Mucosa of rectum (tissue), 2 donors: ENCODE measurements around the gene FOXN3.

Experiments used
- H3K27ac ChIP-seq, 2 donors: one replicate each; pipeline ENCODE4 v1.7.0; 2013; ENCODE audit warnings: inconsistent platforms in 2 of 2, low read depth in 2 of 2, low read length in 2 of 2
- H3K27me3 ChIP-seq, 2 donors: one replicate each; pipeline ENCODE4 v1.7.0; 2013; ENCODE audit warnings: low read length in 2 of 2; ENCODE audit not compliant: control insufficient read depth in 2 of 2, insufficient read depth in 2 of 2
- H3K36me3 ChIP-seq, 2 donors: one replicate each; pipeline ENCODE4 v1.7.0; 2013; ENCODE audit warnings: low read length in 2 of 2; ENCODE audit not compliant: control insufficient read depth in 2 of 2, insufficient read depth in 2 of 2
- H3K4me1 ChIP-seq, 2 donors: one replicate each; pipeline ENCODE4 v1.7.0; 2013; ENCODE audit warnings: low read length in 2 of 2, mild to moderate bottlenecking in 1 of 2; ENCODE audit not compliant: control insufficient read depth in 2 of 2, insufficient read depth in 2 of 2
- H3K4me3 ChIP-seq, 2 donors: one replicate each; pipeline ENCODE4 v1.7.0; 2013; ENCODE audit warnings: low read length in 2 of 2
- H3K9ac ChIP-seq, 2 donors: one replicate each; pipeline ENCODE4 v1.7.0; 2013; ENCODE audit warnings: low read length in 2 of 2, low read depth in 1 of 2, mild to moderate bottlenecking in 1 of 2
- H3K9me3 ChIP-seq, 2 donors: one replicate each; pipeline ENCODE4 v1.7.0; 2013; ENCODE audit warnings: low read length in 2 of 2; ENCODE audit not compliant: control insufficient read depth in 2 of 2
- donor health status: healthy.
- donor health status: Normal muscosa, but diverticular disease.

FOXN3 gene

DNA sequence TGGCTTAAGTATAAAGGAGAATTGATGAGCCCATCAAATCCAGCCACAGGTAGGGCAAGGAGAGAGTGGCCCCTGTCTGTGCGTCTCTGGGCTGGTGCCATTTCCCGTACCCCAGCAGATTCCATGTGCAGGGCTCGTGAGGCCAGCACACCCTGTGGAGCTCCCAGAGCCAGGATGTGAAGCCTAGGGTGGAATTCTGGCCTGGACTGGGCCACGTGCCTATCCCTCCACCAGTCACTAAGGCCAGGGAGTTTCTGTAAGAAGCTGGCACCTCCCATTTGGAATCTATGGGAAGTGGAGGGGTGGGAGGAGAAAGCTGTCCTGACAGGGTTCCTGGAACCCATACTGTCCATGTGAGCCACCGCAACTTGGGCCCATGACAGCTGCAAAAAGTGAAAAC, 148.5 kb downstream of the FOXN3 start:
- Histone ChIP-seq H3K27ac (no peak overlapping the region), H3K9ac (no peak overlapping the region), H3K4me3 (no peak overlapping the region), H3K36me3 (peaks cover 0 to 3% of the 10 kb centered on the region in 2 donors), H3K4me1 (peaks cover 2 to 4% of the 10 kb centered on the region in 2 donors), H3K27me3 (no peaks in the 10 kb centered on the region), H3K9me3 (no peaks in the 10 kb centered on the region)

DNA sequence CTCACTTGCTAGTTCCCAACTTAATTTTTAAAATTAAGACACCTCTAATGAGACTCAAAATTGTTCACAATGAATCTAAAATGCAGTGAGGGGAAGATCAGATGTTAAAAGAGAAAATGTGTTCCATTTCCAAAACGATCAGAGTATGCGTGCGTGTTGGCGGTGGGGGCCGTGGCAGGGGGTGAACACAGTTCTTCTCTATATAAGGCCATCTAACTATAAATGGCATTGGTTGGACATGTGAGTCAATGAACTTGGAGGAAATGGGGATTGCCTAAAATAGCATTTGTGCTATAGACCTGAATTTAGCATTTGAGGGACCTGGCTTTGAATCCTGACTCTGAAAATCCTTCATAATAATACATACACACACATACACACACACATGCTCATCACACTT, 149.4 kb downstream of the FOXN3 start:
- peaks cover 0 to 3% of the 10 kb centered on the region in 2 donors for H3K36me3 ChIP-seq
- H3K27me3 ChIP-seq = no peaks in the 10 kb centered on the region
- no peak overlapping the region for H3K9ac ChIP-seq
- peaks cover 2 to 4% of the 10 kb centered on the region in 2 donors for H3K4me1 ChIP-seq
- H3K27ac ChIP-seq = no peak overlapping the region
- no peaks in the 10 kb centered on the region for H3K9me3 ChIP-seq
- H3K4me3 ChIP-seq = no peak overlapping the region

DNA sequence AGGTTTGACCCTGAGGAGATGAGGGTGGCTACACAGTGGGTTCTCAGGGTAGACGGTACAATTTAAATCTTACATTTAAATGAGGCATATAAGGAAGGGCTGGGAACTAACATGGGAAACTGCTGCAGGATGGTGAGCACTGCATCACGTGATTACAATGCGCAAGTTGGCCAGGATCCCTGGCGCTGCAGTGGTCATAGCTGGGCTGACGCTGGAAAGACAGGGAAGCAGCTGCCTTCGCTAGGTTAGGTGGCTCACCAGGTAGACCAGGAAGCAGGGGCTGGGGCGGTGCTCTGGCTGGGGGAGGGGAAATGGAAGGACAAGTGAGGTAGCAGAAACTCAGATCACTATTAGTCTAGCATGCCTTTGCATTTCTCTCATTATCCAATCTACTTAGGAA, 149.9 kb downstream of the FOXN3 start:
- peaks cover 0 to 3% of the 10 kb centered on the region in 2 donors for H3K36me3 ChIP-seq
- H3K9ac ChIP-seq = no peak overlapping the region
- peaks cover 2 to 4% of the 10 kb centered on the region in 2 donors for H3K4me1 ChIP-seq
- H3K4me3 ChIP-seq = no peak overlapping the region
- no peak overlapping the region for H3K27ac ChIP-seq
- H3K9me3 ChIP-seq = no peaks in the 10 kb centered on the region
- no peaks in the 10 kb centered on the region for H3K27me3 ChIP-seq

DNA sequence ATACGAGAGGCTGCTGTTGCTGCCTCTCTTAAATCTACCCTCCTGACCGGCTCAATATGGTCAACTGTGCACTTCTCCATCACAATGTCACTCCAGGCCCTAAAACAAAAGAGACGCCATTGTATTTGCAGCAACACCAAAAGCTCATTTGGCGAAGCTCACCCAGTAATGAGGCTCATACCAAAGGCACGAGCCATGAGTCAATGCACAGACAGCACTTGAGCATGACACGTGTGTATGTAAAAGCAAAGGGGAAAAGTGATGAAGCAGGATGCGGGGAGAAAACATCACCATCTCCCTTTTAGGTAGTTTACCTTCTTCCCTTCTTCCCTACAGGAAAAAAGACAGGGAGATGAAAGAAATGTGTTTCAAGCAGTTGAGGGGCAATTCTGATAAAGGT, 150.3 kb downstream of the FOXN3 start:
- Histone ChIP-seq H3K9ac (no peak overlapping the region), H3K27ac (no peak overlapping the region), H3K27me3 (no peaks in the 10 kb centered on the region), H3K4me3 (no peak overlapping the region), H3K36me3 (peaks cover 0 to 3% of the 10 kb centered on the region in 2 donors), H3K4me1 (peaks cover 2 to 4% of the 10 kb centered on the region in 2 donors), H3K9me3 (no peaks in the 10 kb centered on the region)

DNA sequence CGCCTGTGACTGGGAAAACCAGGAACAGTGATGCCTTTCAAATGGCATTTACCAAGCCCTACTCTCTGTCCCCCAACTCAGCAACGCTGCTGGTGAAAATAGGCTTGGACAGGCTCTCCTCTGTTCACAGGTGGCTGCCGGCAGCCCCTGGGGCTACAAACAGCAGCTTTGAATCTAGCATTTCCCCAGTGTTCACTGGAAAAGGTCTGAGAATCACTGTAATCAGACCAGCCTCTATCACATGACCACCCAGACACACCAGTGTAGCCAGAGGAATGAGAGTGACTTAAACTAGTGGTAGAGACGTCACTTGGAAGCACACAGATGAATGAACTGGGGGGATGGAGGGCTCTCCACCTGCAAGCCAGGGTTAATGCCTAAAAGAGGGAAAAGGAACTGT, 151.8 kb downstream of the FOXN3 start:
- Histone ChIP-seq H3K27ac (no peak overlapping the region), H3K4me1 (no peaks in the 10 kb centered on the region), H3K9ac (no peak overlapping the region), H3K27me3 (no peaks in the 10 kb centered on the region), H3K9me3 (no peaks in the 10 kb centered on the region), H3K36me3 (peaks cover 0 to 3% of the 10 kb centered on the region in 2 donors), H3K4me3 (no peak overlapping the region)

DNA sequence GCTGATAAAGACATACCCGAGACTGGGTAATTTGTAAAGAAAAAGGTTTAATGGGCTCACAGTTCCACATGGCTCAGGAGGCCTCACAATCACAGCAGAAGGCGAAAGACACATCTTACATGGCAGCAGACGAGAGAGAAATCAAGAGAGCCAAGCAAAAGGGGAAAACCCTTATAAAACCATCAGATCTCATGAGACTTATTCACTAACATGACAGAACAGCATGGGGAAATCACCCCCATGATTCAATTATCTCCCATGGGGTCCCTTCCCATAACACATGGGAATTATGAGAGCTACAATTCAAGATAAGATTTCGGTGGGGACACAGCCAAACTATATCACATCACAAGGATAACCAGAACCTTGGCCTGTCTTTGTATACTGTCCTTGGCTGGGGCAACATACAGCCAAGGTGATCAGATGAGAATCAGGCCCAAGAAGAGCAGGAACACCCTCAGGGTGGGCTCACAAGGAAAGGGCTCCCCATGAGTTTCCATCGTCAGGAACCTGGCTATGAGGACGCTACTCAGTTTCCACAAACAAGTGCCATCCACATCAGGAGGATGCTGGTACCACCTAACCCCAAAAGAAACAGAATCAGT, 152.7 kb downstream of the FOXN3 start:
- no peaks in the 10 kb centered on the region for H3K4me1 ChIP-seq

DNA sequence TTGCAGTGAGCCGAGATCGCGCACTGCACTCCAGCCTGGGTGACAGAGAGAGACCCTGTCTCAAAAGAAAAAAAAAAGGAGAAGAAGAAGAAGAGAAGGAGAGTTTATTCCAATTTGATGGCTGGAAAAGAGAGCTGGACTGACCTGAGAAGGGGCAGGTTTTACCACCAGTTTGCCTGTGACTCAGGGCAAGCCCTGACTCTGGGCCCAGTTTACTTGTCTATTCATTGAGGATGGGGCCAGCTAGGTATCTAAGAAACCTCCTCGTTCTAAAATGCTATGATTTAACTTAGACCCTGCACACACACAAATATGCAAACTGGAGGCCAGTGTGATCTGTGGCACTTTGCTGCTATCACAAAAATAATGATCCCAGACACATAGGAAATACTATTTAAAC, 155.0 kb downstream of the FOXN3 start:
- Histone ChIP-seq H3K4me3 (no peak overlapping the region), H3K36me3 (peaks cover 0 to 3% of the 10 kb centered on the region in 2 donors), H3K9ac (no peak overlapping the region), H3K4me1 (no peaks in the 10 kb centered on the region), H3K27ac (no peak overlapping the region), H3K9me3 (no peaks in the 10 kb centered on the region), H3K27me3 (no peaks in the 10 kb centered on the region)

More for the DNA sequence above, 152.7 kb downstream of the FOXN3 start:
- no peaks in the 10 kb centered on the region for H3K27me3 ChIP-seq
- peaks cover 0 to 3% of the 10 kb centered on the region in 2 donors for H3K36me3 ChIP-seq
- H3K9me3 ChIP-seq = no peaks in the 10 kb centered on the region
- H3K4me3 ChIP-seq = no peak overlapping the region
- H3K9ac ChIP-seq = no peak overlapping the region
- no peak overlapping the region for H3K27ac ChIP-seq

DNA sequence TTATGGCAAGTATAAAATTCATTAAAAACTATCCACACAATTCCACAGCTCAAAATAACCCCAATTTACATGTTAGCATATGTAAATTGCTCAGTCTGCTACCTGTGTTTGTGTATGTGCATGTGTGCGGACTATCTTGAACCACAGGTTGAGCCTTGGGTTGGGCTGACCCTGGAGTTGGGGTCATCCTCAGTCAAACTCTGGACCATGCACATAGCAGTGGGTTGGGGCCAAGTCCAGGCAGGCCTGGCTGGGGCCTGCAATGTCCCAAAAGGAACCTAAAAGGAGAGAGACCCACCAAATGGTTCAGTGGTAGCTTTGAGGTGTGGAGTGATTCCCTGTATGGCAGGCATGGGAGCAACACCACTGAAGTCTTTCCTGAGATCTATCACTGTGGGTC, 156.1 kb downstream of the FOXN3 start:
- H3K36me3 ChIP-seq = no peaks in the 10 kb centered on the region
- H3K27ac ChIP-seq = no peak overlapping the region
- no peaks in the 10 kb centered on the region for H3K9me3 ChIP-seq
- no peak overlapping the region for H3K4me3 ChIP-seq
- H3K4me1 ChIP-seq = no peaks in the 10 kb centered on the region
- no peaks in the 10 kb centered on the region for H3K27me3 ChIP-seq
- no peak overlapping the region for H3K9ac ChIP-seq

DNA sequence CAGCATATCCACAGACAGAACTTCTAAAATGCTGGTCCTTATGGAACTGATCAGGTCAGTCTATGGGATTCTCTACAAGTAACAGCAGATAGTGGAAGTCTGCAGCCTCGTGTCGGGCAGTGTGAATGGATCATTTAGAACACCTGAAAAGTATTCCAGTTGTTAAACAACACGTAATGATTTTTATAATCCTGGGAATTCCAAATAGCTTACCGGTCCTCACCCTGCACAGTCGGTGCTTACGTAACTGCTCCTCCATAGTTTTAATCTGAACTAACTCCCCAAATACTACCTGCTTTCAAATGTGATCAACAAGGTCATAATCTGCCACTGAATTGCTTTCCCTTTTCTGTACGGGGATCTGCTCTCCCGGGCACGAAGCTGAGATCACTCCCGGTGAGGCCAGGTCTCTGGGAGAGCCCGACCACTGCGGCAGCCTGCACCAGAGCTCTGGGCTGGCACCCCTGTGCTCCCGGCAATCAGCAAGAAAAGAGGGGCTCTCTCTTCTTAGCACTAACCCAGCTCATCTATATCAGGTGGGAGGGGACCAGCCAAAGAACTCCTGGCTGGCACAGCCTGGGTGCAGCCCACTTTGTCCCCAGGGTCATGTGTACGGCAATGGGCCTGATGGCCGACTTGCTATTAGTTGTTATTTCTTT, 157.0 kb downstream of the FOXN3 start:
- no peak overlapping the region for H3K27ac ChIP-seq
- H3K4me3 ChIP-seq = no peak overlapping the region
- H3K4me1 ChIP-seq = no peaks in the 10 kb centered on the region

DNA sequence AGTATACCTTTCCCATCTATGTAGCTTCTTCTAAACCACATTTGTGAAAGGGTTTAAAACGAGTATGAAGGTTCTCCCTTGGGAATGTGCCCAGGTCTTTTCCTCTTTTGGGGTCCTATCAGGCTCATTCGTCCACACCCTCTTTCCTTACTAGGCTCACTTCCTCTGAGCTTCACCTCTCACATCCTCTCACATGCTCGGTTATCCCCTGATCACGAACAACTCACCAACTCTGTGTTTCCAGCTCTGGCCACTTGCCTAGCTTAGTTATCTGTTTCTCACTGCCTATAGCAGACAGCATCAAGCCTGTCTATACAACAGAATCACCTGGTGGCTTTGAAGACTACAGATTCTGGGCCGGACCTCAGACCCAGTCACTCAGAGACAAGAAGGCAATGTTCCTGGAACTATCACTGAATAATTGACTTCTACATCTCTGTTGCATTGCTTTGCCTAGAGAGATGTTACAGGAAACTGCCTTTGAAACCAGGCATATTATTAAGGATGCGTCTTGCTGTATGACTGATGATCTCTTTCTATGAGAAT, 158.2 kb downstream of the FOXN3 start:
- no peak overlapping the region for H3K27ac ChIP-seq
- H3K4me1 ChIP-seq = no peaks in the 10 kb centered on the region
- H3K9me3 ChIP-seq = no peaks in the 10 kb centered on the region

More for the DNA sequence above, 157.0 kb downstream of the FOXN3 start:
- Histone ChIP-seq H3K36me3 (no peaks in the 10 kb centered on the region), H3K27me3 (no peaks in the 10 kb centered on the region), H3K9ac (no peak overlapping the region), H3K9me3 (no peaks in the 10 kb centered on the region)

More for the DNA sequence above, 158.2 kb downstream of the FOXN3 start:
- Histone ChIP-seq H3K4me3 (no peak overlapping the region), H3K27me3 (no peaks in the 10 kb centered on the region), H3K36me3 (no peaks in the 10 kb centered on the region), H3K9ac (no peak overlapping the region)
